ENCODE measurements around the gene LYSMD3.

- TF ChIP-seq CTCF (conservative IDR thresholded peaks at IDR 0.05; ENCODE audit: low read depth, low read length) (no peak), EZH2 (IDR thresholded peaks at IDR 0.05; ENCODE audit: borderline replicate concordance, low read depth, low read length, poor library complexity, severe bottlenecking) (no peak)
Observed at GRCh38 chr5:90542827-90543519, 13.6 kb upstream of the LYSMD3 start.
